A549 treated with RU486 at 1 μM for 4 hours (cell line): ENCODE results near the gene RNPEP. TPM values are rescaled to one million over a fixed set of nuclear protein-coding genes. Genes with fewer than 3 reads are reported as not detected.

Experiments used
- total RNA-seq: library from RNA; stranded (reverse); fragments of 200-300 nt; extraction: Qiagen RNA extraction; gene quantifications from 5 replicates; pipeline ENCODE4 v1.2.3, GENCODE V29; 2022; ENCODE audit warnings: low read depth

RNPEP gene, protein sequence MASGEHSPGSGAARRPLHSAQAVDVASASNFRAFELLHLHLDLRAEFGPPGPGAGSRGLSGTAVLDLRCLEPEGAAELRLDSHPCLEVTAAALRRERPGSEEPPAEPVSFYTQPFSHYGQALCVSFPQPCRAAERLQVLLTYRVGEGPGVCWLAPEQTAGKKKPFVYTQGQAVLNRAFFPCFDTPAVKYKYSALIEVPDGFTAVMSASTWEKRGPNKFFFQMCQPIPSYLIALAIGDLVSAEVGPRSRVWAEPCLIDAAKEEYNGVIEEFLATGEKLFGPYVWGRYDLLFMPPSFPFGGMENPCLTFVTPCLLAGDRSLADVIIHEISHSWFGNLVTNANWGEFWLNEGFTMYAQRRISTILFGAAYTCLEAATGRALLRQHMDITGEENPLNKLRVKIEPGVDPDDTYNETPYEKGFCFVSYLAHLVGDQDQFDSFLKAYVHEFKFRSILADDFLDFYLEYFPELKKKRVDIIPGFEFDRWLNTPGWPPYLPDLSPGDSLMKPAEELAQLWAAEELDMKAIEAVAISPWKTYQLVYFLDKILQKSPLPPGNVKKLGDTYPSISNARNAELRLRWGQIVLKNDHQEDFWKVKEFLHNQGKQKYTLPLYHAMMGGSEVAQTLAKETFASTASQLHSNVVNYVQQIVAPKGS
- total RNA-seq = 85.2 to 91.6 TPM (median 88.6 TPM) in 5 replicates

DNA sequence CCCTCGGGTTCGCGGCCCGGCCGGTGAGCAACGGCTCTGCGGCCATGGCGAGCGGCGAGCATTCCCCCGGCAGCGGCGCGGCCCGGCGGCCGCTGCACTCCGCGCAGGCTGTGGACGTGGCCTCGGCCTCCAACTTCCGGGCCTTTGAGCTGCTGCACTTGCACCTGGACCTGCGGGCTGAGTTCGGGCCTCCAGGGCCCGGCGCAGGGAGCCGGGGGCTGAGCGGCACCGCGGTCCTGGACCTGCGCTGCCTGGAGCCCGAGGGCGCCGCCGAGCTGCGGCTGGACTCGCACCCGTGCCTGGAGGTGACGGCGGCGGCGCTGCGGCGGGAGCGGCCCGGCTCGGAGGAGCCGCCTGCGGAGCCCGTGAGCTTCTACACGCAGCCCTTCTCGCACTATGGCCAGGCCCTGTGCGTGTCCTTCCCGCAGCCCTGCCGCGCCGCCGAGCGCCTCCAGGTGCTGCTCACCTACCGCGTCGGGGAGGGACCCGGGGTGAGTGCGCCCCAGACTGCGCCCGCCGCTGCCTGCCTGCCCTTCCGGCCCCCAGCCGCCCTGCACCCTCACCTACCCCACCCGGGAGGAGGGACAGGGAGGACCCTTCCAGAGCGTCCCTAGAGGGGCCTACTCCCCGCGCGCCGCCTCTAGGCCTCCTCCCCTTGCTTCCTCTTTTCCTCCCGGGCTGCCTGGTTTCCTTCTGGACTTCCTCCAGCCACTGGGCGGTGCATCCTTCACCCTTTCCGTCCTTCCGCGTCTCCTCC, at the start of gene RNPEP:
RNPEP (plus strand) TSS at position 26 of the 757 bp plus-strand sequence; CDS start at position 45, 19 bp downstream.

DNA sequence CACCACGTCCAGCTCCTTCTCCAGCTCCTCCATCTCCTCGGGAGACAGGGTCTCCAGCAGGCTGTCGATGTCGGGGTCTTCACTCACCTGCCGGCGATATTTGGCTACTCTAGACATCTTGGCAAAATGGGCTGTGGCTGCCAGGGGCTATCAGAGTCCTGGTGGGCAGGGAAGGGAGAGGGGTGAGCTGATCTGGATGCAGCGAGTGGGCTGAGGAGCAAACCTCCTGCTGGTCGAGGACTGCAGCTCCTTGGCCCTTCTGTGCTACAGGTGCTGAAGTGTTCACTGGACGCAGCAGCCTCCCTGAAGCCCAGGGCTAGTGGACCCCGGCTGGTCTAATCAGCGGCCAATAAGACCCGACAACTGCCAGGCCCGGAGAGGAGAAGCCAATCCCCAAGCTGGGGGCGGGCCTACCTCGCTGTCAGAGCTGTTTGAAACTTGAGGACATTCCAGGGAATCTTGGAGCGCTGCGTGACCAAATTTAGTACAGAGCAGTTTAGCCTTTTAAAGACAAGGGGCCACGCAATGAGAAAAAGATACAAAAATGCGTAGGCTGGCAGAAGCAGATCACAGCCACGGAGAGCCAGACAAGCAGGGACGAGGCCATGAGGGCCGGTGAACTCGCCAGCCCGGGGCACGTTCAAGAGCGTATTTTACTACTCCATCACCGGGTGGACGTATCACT, 36.1 kb upstream of the RNPEP start, which contains the start of gene LMOD1:
LMOD1 (minus strand) TSS at position 325 of the 685 bp plus-strand sequence; CDS start at position 117, 208 bp downstream.

DNA sequence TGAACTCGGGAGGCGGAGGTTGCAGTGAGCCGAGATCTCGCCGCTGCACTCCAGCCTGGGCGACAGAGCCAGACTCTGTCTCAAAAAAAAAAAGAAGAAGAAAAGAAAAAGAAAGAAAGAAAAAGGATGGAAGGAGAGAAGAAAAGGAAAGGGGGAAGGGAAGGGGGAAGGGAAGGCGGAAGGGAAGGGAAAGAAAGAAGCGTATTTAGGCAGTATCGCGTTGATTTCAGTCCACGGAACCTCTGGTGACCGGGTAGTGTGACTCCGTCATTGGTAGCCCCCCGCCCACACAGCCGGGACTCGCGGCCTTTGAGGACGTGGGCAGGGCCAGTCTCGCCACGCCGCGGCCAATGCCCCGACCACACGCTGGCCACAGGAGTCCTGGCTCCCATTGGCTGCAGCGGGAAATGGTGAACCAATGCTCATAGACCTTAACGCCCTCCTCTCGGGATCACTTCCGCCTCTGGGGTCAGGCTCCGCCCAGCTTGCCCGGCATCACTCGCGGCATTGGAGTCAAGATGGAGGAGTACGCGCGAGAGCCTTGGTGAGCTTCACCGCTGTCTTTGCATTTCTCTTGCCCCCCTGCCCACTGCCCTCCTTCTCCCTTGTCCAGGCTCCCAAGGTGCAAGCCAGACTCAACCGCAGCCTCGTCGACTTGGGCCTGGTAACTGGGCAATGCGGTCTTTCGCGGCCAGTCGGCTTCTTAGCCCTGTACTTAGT, 27.3 kb upstream of the RNPEP start, which contains the start of gene TIMM17A:
TIMM17A (plus strand) TSS at position 495 of the 720 bp plus-strand sequence; CDS start at position 519, 24 bp downstream.

DNA sequence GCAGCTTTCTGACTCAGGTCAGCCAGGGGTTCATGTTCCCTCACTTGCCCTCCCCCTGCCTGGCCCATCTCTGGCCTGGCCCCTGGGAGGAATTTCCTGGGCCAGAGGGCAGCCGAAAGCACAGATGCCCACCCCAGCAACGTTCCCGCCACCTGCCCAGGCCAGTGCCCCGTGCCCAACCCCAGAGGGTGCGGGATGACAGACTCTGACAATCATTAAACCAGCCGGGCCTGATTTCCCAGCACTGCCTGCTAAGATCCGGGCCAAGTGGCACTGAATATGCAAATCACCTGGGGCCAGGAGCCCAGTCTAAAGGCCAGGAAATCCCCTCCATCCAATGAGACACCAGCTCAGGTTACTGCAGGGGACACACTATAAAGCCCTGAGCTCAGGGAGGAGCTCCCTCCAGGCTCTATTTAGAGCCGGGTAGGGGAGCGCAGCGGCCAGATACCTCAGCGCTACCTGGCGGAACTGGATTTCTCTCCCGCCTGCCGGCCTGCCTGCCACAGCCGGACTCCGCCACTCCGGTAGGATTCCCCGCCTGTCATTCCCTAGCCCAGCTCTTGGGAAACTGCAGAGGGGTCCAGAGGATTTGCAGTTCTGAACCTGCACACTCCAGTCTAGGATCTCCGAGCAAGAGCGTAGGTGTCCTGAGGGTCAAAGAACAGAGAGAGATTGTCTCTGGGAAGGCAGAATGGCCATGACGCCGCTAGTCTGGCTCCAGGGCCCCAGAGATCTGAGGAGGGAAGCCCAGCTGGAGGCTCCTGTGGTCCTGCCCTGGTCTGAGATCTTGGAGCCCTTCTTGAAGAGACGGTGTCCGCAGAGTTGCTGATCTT, 27.9 kb downstream of the RNPEP start, which contains the start of gene ELF3:
ELF3 (plus strand) TSS at position 408 of the 836 bp plus-strand sequence. CDS start 550 bp downstream, outside the sequence.

Other genes starting within 250 kb of the RNPEP start
- 23.7 to 45.8 TPM (median 40.1 TPM) in 5 replicates for gene IPO9, start 153.5 kb upstream of the RNPEP start, total RNA-seq
- 11.4 to 20.1 TPM (median 17.0 TPM) in 5 replicates for gene SHISA4, start 93.8 kb upstream of the RNPEP start, total RNA-seq
- 0.05 TPM in 1 of 5 replicates, not detected in the others for gene LMOD1, start 36.1 kb upstream of the RNPEP start, total RNA-seq
- gene TIMM17A, start 27.1 kb upstream of the RNPEP start, total RNA-seq = 91.4 to 146 TPM (median 102 TPM) in 5 replicates
- gene ELF3, start 27.9 kb downstream of the RNPEP start, total RNA-seq = 217 to 287 TPM (median 256 TPM) in 5 replicates
- gene GPR37L1, start 140.3 kb downstream of the RNPEP start, total RNA-seq = 0.14 to 0.19 TPM (median 0.16 TPM) in 5 replicates
- gene ARL8A, start 162.1 kb downstream of the RNPEP start, total RNA-seq = 39.9 to 52.8 TPM (median 47.6 TPM) in 5 replicates
- 0.13 TPM in 1 of 5 replicates, not detected in the others for gene PTPN7, start 178.0 kb downstream of the RNPEP start, total RNA-seq
- 0.38 to 1.1 TPM (median 0.74 TPM) in 5 replicates for gene LGR6, start 211.2 kb downstream of the RNPEP start, total RNA-seq